Measurements from ENCODE around the gene OLIG1. TPM values are rescaled to one million over a fixed set of nuclear protein-coding genes. Genes with fewer than 3 reads are reported as not detected.

Gene OLIG1
- total RNA-seq, 1 experiment from 2014 or later, result not detected

GRCh38 chr21:33061233-33061632, 8.7 kb upstream of the OLIG1 start:
- DNase-seq (ENCODE audit: low read depth), result no peak

- DNase-seq (ENCODE audit: low read depth), result no peak
Observed at GRCh38 chr21:33063375-33063883, 6.5 kb upstream of the OLIG1 start.

- DNase-seq (ENCODE audit: low read depth), result no peak
Observed at GRCh38 chr21:33063907-33064622, 5.9 kb upstream of the OLIG1 start.

GRCh38 chr21:33064623-33065390, 5.1 kb upstream of the OLIG1 start:
- no peak for DNase-seq (ENCODE audit: low read depth)

- DNase-seq (ENCODE audit: low read depth), result no peak
Observed at GRCh38 chr21:33067043-33067442, 2.9 kb upstream of the OLIG1 start.

GRCh38 chr21:33067457-33067856, 2.5 kb upstream of the OLIG1 start:
- no peak for DNase-seq (ENCODE audit: low read depth)

GRCh38 chr21:33069243-33069642, 698 bp upstream of the OLIG1 start:
- DNase-seq (ENCODE audit: low read depth), result no peak

GRCh38 chr21:33069645-33069993, 322 bp upstream of the OLIG1 start:
- DNase-seq (ENCODE audit: low read depth), result no peak

GRCh38 chr21:33070744-33070997, 730 bp downstream of the OLIG1 start:
- DNase-seq (ENCODE audit: low read depth), result no peak

GRCh38 chr21:33070998-33071769, 1.2 kb downstream of the OLIG1 start:
- DNase-seq (ENCODE audit: low read depth), result no peak

- no peak for DNase-seq (ENCODE audit: low read depth)
Observed at GRCh38 chr21:33071770-33072306, 1.9 kb downstream of the OLIG1 start.

- no peak for DNase-seq (ENCODE audit: low read depth)
Observed at GRCh38 chr21:33073636-33074035, 3.7 kb downstream of the OLIG1 start.

GRCh38 chr21:33075128-33075527, 5.2 kb downstream of the OLIG1 start:
- no peak for DNase-seq (ENCODE audit: low read depth)

GRCh38 chr21:33075596-33076195, 5.8 kb downstream of the OLIG1 start:
- no peak for DNase-seq (ENCODE audit: low read depth)

- no peak for DNase-seq (ENCODE audit: low read depth)
Observed at GRCh38 chr21:33076600-33077329, 6.8 kb downstream of the OLIG1 start.

GRCh38 chr21:33078907-33079582, 9.1 kb downstream of the OLIG1 start:
- peak; percentile 71 for DNase-seq (ENCODE audit: low read depth)

GRCh38 chr21:33080376-33080775, 10.4 kb downstream of the OLIG1 start:
- no peak for DNase-seq (ENCODE audit: low read depth)

GRCh38 chr21:33080776-33081175, 10.8 kb downstream of the OLIG1 start:
- DNase-seq (ENCODE audit: low read depth), result no peak

GRCh38 chr21:33088384-33088783, 18.4 kb downstream of the OLIG1 start:
- no peak for DNase-seq (ENCODE audit: low read depth)

GRCh38 chr21:33089395-33090119, 19.6 kb downstream of the OLIG1 start:
- no peak for DNase-seq (ENCODE audit: low read depth)

All from LHCN-M2 (cell line).